VCaP (cell line): ENCODE measurements around the gene R3HDM4.

Source experiments
- H3K27ac ChIP-seq: fragments of 450-650 bp; 2 replicates; pipeline ENCODE4 v1.5.1; 2017
- TF ChIP-seq, protein P1 (sequence below): fragments of 450-650 bp; conservative IDR thresholded peaks from 2 replicates; pipeline ENCODE4 v1.5.1; 2017; ENCODE audit warnings: mild to moderate bottlenecking, moderate library complexity

Gene R3HDM4

DNA sequence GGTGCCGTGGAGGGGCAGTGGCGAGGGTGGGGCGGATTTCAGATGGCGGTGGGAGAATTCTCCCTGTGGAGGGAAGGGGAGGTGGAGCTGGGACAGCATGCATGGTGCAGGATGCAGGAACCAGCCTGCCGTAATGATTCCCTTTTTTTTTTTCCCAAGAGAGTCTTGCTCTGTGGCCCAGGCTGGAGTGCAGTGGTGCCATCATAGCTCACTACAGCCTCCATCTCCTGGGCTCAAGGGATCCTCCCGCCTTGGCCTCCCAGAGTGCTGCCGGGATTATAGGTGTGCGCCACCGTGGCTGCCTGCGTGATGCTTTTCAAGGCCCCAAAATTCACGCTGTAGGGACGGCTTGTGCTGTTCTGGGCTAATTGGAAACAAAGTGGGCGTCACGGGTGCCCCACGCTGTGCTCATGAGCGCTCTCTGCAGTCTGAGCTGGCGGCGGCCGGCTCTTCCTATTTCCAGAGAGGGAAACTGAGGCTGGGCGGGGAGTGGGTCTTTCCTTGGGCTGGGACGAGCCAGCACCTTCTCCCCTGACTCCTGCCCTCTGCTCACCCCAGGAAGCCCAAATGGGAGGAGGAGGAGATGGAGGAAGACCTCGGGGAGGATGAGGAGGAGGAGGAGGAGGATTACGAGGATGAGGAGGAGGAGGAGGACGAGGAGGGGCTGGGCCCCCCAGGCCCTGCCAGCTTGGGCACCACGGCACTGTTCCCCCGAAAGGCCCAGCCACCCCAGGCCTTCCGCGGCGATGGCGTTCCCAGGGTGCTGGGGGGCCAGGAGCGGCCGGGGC is 19.0 kb upstream of the R3HDM4 start:
- peak overlapping the region; percentile 87 for H3K27ac ChIP-seq
- TF ChIP-seq, protein P1, sequence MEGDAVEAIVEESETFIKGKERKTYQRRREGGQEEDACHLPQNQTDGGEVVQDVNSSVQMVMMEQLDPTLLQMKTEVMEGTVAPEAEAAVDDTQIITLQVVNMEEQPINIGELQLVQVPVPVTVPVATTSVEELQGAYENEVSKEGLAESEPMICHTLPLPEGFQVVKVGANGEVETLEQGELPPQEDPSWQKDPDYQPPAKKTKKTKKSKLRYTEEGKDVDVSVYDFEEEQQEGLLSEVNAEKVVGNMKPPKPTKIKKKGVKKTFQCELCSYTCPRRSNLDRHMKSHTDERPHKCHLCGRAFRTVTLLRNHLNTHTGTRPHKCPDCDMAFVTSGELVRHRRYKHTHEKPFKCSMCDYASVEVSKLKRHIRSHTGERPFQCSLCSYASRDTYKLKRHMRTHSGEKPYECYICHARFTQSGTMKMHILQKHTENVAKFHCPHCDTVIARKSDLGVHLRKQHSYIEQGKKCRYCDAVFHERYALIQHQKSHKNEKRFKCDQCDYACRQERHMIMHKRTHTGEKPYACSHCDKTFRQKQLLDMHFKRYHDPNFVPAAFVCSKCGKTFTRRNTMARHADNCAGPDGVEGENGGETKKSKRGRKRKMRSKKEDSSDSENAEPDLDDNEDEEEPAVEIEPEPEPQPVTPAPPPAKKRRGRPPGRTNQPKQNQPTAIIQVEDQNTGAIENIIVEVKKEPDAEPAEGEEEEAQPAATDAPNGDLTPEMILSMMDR, result no peak

DNA sequence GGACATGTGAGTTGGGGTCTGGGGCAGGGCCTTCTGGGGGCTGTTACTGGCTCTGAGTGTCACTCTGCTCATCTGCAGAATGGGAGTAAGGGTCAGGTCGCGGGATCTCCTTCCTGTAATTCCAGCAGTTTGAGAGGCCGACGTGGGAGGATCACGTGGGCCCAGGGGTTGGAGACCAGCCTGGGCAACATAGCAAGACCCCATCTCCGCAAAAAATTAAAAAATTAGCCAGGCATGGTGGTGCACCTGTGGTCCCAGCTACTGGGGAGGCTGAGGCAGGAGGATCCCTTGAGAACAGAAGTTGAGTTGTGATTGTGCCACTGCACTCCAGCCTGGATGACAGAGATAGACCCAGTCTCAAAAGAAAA is 16.9 kb upstream of the R3HDM4 start:
- H3K27ac ChIP-seq, result no peak overlapping the region
- TF ChIP-seq, protein P1, result no peak

GRCh38 chr19:929203-929890 is 16.3 kb upstream of the R3HDM4 start:
- TF ChIP-seq, protein P1, result no peak
- no peak overlapping the region for H3K27ac ChIP-seq

DNA sequence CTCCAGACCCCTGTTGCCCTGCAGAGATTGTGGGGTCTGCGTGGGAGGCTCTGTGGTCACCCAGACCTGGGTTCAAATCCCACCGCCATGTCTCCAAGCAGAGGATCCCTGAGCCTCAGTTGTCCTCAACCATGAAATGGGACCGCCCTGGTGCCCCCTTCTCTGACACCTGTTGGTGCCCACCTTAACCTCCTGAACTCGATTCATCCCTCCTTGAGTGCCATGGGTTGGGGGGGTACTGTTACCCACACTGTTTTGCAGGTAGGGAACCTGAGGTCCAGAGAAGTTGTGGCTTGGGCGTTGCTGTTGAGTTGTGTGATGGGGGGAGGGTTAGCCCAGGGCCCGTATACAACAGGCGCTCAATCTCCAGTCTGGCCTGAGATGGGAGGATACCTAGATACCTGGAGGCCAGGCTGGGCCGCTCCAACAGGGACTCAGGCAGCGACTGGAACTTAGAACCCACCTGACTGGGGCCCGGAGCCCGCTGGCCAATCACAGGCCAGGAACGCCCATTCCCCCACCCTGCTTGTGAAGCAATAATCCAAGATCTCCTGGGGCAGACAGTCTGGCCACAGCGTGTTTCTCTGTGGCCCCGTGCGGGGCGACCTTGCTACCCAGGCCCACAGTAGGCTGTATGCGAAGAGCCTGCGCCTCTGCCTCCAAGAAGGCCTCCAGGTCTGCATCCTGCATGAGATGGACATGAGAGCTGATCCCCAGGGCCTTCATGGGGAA is 15.6 kb upstream of the R3HDM4 start:
- no peak overlapping the region for H3K27ac ChIP-seq
- TF ChIP-seq, protein P1, result no peak

- TF ChIP-seq, protein P1, result no peak
- H3K27ac ChIP-seq, result no peak overlapping the region
These were observed 14.9 kb upstream of the R3HDM4 start for GRCh38 chr19:927780-928401.

- H3K27ac ChIP-seq, result peak overlapping the region; percentile 87; the same call in 1 of the 2 replicates
- TF ChIP-seq, protein P1, result no peak
These were observed 14.3 kb upstream of the R3HDM4 start for GRCh38 chr19:927351-927779.
